Measurements from ENCODE around the gene MTHFD1L.

MTHFD1L gene

DNA sequence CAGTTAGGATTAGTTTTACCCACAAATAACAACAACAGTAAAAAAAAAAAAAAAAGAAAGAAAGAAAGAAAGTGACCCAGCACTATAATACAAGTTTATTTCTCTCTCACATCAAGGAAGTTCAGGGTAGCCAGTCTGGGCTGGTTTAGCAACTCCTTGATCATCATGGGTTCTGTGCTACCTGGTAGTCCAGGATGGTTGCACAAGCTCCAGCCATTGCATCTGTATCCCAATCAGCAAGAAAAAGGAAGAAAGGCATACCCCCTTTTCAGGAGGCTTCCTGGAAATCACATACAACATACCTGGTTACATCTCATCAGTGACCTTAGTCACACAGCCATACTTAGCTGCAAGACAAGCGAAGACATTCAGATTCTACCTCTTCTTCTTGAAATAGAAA lies 128.5 kb downstream of the MTHFD1L start:
- DNase-seq: no peak

DNA sequence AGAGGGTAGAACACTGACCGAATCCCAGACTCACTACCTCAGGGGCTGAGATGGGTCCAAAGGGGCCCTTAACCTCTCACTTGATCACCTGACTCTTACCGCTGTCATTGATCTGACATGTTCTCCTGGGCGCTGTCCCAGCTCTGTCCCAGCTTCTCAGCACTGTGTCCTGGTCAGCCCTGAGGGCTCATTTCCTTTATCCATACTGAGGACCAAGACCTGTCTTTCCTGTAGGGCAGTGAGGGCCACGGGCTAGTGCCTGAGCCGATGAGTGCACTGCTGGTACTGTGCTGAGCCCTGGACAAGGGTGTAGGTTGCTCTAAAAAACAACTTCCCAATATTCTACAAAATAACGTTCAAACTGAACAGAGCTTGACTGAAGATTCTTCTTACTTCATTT lies 131.5 kb downstream of the MTHFD1L start:
- no peak for DNase-seq

DNA sequence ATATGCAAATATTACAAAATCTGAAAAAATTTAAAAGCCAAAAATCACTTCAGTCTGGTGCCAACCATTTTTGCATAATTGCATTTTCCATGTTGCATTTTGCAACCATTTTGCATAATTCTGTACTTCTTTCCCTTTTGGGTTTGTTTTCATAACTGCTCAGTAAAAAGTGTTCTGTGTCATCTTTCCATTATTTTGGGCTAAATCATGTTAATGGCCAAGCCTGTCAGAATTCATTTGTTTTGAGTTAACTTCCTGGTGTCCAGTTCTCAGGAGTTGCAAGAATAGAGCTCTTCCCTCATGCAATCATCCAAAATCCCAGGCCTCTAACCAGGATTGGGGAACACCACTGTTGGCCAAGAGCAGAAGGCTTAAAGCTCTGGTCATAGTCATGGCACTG lies 133.6 kb downstream of the MTHFD1L start:
- DNase-seq: no peak

DNA sequence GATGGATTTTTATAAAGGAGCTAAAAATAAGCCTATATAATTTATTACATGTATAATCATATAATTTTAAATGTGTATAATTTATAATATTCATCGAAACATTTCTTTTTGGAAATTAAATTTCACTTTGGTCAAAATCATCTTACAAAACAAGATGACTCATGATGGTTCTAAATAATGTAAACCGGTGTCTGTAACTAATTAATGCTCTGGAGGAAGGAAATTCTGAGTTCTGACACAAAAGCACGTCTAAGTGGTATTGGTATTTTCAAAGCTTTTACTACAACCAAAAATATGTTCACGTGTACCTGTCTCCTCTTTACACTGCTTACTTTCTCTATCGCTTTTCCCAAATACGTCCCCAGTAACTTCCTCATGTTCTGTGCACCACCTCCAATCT lies 134.1 kb downstream of the MTHFD1L start:
- no peak for DNase-seq

DNA sequence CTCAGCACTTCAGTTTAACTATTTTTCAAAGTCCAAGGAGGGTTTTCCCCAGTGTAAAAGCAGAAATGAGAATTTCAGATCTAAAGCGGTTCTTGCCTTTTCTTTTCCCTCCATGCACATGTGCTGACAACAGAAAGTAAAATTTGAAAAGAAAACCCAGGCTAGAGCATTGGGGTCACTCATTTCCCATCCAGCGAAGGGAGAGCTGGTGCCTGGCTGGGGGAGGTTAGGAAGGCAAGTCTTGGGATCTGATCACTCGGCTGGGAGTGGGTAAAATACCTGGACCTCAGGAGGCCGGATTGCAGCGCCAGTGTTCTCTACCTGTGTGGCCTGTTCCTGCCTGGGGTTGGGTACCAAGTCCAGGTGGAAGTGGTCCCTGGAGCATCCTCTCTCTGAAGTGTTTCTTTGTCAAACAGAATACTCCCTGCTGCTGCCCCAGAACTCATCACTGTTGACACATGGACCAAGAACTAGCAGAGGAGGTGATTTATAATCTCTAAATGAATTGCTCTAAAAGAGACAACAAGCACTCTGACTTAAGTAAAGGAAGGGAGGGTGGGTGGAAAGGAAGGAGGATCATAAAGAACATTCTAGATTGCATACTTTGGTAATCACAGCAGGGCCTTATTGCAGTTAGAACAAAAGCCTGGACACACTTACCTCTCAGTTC lies 136.0 kb downstream of the MTHFD1L start:
- no peak for DNase-seq

DNA sequence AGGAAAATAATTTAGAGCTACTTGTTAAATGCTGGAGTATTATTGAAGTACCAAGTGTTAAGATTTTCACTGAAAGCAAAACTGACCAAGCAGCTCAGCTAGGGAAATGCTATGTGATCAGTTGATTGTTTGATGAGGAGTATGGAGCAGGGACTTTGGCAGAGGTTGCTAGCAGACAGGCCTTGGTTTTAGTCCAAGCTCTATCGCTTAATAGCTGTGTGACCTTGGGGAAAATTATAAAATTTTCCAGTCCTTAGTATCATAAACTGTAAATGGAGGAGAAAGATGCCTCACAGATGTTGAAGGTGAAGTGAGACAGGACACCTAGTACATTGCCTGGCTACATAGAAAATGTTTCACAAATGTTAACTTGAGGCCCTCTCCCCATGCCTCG lies 136.6 kb downstream of the MTHFD1L start:
- no peak for DNase-seq

DNA sequence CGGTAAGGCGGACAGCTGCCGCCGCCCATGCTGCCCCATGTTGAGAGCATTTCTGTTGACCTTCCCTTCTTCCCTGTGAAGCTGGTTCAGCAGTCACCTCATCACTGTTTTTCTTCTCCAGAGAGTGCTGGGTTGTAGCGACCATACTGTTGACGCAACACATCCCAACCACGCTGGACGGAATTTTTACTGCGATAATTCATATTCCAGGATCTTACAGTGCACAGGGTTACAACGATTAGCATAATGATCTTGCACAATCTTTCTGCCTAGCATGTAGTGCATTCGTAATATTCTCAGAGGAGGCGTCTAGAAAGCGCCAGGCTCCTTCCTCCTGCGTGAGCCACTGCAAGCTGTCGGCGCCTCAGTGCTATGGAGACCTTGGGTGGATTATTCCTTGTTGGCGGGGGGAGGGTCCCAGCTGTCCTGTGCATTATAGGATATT lies 137.0 kb downstream of the MTHFD1L start:
- no peak for DNase-seq

DNA sequence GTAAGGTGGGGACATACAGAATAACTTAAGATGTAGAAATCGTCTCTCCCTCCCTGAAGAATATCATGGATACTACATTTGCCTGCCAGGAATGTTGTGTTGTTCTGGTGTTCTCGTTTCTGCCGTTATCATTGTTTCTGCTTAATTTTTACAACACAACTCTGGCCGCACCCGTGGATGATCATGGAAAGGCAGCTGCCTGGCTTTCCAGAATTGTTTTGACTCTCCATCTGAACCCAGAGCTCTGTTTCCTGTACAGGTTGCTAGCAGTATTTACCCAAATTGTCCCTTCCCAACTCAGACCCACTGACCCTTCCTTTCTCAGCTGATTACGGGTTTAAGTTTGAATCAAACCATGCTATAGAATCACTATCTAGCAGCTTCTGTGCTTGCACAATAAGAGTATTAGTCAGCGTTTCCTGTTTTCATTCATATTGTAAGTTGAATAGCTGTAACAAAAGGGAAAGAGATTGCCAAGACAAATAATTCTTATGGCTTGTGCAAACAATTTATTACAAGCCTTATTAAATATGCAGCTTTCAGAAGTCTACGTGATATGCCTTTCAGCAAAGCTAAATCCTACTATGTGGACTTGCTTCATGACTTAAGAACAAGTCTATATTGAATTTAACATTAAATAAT lies 139.0 kb downstream of the MTHFD1L start:
- no peak for DNase-seq

DNA sequence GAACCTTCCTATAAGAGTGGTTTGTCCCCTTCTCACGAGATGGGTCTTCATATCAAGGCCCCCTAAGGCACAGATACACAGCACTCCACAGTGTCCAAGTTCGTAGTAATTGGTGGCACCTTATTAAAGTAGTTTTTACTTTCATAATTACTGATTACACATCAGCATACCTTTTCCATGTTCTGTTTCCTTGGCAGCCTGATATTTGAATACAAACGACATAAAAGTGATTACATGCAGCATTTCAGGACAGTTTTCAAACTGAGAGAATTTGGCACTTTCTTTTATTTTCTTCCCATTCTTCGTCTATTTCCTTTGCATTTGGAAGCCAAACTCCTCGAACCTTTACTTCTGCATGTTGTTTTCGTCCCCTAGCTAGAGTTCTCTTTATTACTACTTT lies 139.7 kb downstream of the MTHFD1L start:
- DNase-seq: no peak

DNA sequence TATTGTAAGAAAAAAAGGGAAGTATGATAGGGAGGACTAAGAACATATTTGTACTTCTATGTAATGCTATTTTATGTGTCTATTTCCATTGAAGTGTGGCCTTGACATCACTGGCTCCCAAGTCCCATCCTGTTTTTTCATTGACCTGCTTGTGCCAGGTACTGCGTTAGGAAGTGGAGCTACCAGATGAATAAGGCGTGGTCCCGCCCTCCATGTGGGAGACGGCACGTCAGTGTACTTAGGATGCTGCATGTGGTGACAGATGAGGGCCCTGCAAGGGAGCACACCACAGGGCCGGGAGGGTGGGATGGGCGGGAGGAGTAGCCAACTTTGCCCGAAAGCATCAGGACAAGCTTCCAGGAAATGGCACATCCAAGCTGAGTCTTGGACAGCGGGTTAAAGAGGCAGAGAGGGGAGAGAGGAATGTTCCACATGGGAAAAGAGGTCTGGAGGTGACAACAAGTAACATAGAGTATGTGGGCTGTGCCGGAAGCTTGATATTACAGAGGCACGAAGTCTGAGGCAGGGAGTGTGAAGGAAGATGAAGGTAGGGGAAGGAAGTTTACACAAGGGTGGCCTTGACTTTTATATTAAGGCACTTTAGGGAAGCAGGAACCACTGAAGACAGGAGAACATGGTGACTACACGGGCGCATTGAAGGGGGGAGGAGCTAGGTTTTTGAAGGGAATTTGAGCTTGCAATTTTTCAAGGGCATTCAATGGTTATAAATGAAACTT lies 140.6 kb downstream of the MTHFD1L start:
- no peak for DNase-seq

DNA sequence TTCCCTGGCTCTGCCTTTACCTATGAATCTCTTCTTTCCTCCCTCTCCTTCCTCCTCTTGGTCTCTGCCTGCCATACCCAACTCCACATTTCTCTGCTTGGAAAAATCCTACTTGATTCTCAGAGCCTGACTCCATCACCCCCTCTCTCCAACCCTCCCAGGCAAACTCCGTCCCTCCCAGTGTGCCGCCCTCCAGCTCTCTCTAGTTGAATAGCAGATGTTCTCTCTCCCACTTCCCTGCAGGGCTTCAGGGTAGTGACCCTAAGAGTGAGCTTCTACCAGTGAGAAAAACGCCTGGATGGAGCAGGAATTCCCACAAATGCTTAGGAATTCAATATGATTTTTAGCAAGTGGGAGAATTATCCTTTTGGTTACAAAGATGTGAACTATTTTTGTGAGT lies 141.6 kb downstream of the MTHFD1L start:
- no peak for DNase-seq

DNA sequence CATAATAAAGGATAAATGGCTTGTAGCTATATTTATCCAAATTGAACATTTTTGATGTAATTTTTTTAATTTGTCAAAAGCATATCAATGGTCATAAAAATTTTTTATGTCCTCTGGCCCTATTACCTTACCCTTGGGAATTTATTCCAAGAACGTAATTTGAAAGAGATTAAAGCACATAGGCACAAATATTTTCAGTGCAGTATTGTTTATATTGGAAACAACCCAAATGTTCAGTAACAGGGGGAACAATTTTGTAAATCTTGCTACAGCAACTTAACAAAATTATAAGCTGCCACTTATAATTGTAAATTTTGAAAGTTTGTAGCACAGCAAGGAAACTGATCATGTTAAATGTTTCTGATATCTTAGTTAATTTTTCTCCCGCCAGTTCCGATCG lies 142.4 kb downstream of the MTHFD1L start:
- no peak for DNase-seq

DNA sequence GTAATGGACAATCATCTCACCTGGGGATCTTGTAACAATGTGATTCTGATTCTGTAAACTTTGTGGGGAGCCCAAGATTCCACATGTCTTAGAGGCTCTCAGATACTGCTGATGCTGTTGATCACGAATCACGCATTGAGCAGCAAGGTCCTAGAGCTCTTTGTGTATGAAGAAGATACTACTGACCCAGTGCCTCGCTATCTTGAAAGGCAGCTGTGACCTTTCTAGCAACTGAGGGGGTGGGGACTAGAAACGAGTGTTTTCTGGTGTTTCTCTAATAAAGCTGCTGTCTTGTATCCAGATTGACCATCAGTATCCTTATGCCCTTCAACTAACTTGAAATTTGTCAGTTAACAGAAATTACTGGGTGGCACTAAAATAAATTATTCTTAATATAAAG lies 142.9 kb downstream of the MTHFD1L start:
- no peak for DNase-seq

DNA sequence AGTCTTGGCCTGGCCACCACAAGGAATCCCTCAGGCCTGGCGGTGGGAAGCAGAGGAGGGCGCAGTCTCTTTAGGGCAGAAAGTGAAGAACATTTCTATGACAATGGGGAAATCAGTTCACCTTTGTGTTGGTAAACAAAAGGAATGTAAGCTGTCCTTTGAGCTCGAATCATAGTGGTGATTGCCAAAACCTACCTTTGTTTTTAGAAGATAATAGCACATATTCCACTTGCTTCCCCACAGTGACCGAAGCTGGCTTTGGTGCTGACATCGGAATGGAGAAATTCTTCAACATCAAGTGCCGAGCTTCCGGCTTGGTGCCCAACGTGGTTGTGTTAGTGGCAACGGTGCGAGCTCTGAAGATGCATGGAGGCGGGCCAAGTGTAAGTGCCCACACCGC lies 144.1 kb downstream of the MTHFD1L start:
- DNase-seq: no peak

DNA sequence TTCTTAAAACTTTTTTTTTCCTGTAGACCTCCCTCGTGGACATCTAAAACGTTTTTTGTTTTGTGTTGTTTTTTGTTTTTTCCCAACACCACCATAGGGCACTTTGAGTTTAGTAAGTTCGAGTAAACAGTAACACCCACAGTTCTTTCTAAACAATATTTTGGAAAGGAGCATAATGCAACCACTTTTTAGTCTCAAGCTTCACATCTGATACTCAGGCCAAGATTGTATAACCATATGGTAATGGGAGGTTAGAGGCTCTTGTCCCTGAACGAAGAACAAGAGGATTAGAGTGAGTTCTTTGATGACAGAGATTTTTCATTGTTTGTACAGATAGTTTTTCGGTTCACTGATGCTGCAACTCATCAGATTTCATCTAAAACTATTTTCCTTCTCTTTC lies 144.6 kb downstream of the MTHFD1L start:
- no peak for DNase-seq

DNA sequence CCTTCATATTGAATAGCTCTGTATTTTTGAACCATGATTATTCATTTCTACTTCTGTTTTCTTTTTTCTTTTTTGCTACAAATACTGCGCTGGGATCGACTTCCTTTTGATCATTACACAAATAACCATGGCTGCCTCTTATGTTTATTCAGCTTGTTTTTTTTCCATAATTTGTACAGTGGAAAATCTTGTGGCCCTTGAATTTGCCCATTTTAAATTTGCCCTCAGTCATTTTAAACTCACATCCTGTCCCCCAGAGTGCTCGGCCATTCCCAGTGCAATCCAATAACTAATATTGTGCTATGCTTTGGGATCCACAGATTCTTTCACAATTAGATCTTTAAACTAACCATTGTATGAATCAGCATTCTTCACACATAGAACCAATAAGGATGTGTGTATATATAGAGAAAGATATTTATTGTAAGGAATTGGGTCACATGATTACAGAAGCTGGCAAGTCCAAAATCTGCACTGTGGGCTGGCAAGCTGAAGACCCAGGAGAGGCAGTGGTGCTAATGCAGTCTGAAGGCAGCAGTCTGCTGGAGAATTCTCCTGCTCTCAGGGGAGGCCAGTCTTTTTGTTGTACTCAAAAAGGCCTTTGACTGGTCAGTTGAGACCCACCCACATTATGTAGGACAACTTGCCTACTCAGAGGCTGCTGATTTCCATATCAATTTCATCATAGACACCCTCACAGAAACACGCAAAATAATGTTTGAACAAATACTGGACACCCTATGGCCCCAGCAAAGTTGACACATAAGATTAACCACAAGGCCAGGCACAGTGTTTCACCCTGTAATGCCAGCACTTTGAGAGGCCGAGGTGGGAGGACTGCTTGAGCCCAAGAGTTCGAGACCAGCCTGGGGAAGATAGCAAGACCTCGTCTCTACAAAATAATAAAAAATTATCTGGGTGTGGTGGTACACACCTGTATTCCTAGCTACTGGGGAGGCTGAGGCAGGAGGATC lies 147.1 kb downstream of the MTHFD1L start:
- no peak for DNase-seq

DNA sequence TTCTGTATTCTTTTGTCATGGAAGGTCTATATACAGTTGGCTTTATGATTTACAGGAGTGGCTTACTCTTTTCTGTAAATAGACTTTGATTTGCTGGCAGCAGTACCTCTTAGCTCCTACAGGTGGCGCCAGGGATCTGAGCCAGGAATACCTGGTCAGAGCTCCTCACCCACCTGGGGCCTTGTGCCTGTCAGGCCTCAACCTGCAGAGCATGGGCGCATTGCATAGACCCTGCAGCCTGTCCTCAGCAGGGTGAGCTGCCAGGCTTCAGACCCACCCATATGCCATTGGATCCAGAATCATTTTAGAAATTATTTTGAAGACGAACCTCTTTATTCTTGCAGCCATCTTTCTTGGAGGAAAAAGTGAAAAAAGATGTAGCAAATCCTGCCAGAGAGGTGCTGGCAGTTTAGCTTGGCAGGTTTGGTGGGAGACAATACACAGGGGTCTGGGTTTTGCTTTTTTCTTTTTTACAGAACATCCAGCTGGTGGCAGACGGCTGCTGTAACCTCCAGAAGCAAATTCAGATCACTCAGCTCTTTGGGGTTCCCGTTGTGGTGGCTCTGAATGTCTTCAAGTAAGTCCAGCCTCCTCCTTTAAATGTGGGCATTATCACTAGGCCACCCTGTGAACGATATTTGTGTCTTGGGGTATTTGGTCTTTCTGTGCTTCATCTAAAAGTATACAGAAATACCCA lies 149.1 kb downstream of the MTHFD1L start:
- DNase-seq: peak; percentile 63 to 66

DNA sequence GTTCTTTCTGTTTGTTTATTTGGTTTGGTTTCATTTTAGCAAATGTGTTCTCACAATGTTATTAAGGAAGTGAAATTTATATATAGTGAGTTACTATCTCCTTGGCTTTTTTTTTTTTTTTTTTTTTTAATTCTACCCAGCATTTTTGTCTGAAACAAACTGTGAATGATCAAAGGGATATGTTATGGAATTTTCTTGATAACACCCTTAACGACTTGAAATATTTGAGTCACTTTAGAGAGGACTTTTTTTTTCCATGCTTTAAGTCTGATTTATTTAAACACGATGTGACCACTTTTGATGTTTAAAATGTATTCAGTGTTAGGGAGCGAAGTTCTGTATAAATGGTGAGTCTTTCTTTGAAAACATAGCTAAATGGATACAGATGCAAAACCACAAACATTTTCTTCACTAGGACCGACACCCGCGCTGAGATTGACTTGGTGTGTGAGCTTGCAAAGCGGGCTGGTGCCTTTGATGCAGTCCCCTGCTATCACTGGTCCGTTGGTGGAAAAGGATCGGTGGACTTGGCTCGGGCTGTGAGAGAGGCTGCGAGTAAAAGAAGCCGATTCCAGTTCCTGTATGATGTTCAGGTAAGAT lies 149.7 kb downstream of the MTHFD1L start:
- DNase-seq: no peak

DNA sequence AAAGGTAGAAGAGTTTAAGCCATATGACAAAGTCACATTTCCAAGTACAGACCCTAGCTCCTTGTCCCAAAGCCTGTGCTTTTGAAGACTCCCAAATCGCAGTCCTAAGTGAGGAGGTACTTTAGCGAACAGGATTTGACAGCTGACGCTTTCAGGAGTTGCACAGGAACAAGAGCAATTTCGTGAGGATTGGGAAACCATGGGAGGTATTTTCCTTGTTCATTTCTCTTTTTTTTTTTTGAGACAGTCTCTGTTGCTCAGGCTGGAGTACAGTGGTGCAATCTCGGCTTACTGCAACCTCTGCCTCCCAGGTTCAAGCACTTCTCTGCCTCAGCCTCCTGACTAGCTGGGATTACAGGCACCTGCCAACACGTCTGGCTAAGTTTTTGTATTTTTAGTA lies 150.6 kb downstream of the MTHFD1L start:
- no peak for DNase-seq

DNA sequence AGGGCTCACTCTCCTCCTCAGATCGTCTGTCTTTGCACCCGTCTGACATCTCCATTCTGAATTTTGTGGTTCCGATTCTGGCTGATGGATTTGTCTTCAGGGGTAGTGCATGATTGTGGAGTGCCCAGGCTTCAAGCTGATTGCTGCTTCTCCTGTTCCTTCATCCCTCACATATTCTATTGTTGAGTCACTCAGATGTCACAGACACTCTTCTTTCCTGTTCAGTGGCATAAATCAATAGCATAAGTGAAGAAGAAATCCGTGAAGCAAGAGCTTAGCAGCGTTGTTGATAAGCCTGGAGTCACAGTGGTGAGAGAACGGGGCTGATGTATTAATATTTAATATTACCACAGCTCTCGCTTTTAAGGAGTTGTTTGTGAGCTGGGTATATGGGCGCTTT lies 152.5 kb downstream of the MTHFD1L start:
- DNase-seq: no peak

DNA sequence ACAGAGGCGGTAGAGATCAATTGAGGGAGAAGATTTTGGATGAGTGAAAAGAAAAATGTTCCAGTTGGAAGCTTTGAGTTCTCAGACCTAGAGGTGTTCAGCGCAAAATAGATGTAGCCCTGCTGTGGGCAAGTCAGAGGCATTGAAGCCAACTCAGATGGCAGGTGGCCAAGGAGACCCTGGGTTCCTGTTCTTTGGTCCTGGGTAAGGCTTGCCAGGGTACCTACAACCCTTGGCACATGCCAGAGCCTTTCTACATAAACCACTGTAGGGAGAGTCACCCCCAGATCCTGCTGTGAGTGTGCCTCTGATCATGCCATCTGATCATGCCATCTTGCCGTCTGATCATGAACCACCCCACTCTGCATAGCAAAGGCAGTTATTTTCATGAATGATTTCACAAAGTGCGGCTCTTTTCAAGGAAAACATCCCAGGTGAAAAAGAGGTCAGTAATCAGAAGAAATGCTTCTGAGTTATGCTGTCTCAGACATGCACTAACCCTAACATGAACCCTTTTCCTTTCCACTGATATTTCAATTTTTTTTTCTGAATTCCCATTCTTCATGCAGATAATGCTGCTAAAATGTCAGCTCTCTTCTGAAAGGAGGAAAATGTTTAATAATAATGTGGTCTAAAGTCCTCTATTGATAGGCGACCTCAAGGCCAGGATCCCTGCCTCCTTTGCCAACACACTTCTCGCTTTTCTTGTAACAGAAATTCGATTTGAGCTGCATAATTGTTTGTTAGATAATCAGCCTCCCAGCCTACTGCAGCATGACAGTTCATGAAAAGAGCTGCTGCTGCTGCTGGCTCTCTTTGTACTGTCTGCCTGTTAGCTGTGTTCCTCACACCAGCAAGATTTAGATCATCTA lies 153.6 kb downstream of the MTHFD1L start:
- no peak for DNase-seq
